GM23248 (cell line): ENCODE measurements around the gene UNC93B1. TPM values are rescaled to one million over a fixed set of nuclear protein-coding genes. Genes with fewer than 3 reads are reported as not detected.
A peak's percentile ranks its signal among the peaks of the same experiment; 100 is the strongest.

Experiments
- DNase-seq: peaks from one replicate; pipeline ENCODE4 v3.0.0-alpha.2; 2015
- H2AFZ ChIP-seq: fragments of 200-600 bp; sonication (generic); 2 replicates; pipeline ENCODE4 v1.6.1; 2016; ENCODE audit warnings: antibody characterized with exemption
- H3F3A ChIP-seq: fragments of 200-600 bp; sonication (generic); 2 replicates; pipeline ENCODE4 v1.6.1; 2016; ENCODE audit warnings: mild to moderate bottlenecking, antibody characterized with exemption, mixed run types; ENCODE audit not compliant: insufficient read depth
- H3K27ac ChIP-seq: fragments of 200-600 bp; sonication (generic); 2 replicates; pipeline ENCODE4 v1.5.1; 2016; ENCODE audit warnings: mild to moderate bottlenecking
- H3K27me3 ChIP-seq: fragments of 200-600 bp; sonication (generic); replicated peaks from 2 replicates; pipeline ENCODE4 v1.6.1; 2016; ENCODE audit warnings: mild to moderate bottlenecking; ENCODE audit not compliant: insufficient read depth
- H3K36me3 ChIP-seq: fragments of 200-600 bp; sonication (generic); 2 replicates; pipeline ENCODE4 v1.6.1; 2016; ENCODE audit warnings: low read depth, mild to moderate bottlenecking
- H3K4me1 ChIP-seq: fragments of 200-600 bp; sonication (generic); 2 replicates; pipeline ENCODE4 v1.6.1; 2016; ENCODE audit warnings: mild to moderate bottlenecking; ENCODE audit not compliant: insufficient read depth
- H3K4me2 ChIP-seq: fragments of 200-600 bp; sonication (generic); one replicate; pipeline ENCODE4 v1.6.1; 2016; ENCODE audit warnings: mild to moderate bottlenecking; ENCODE audit not compliant: unreplicated experiment
- H3K4me3 ChIP-seq: fragments of 200-600 bp; sonication (generic); 2 replicates; pipeline ENCODE4 v1.5.1; 2016; ENCODE audit warnings: mild to moderate bottlenecking
- H3K79me2 ChIP-seq: fragments of 200-600 bp; sonication (generic); 2 replicates; pipeline ENCODE4 v1.6.1; 2016; ENCODE audit warnings: mild to moderate bottlenecking; ENCODE audit not compliant: insufficient read depth
- H3K9ac ChIP-seq: fragments of 200-600 bp; sonication (generic); 2 replicates; pipeline ENCODE4 v1.6.1; 2016; ENCODE audit warnings: mild to moderate bottlenecking
- H3K9me2 ChIP-seq: fragments of 200-600 bp; sonication (generic); 2 replicates; pipeline ENCODE4 v1.6.1; 2016; ENCODE audit warnings: mixed run types, mild to moderate bottlenecking, moderate library complexity; ENCODE audit not compliant: insufficient read depth
- H3K9me3 ChIP-seq: fragments of 200-600 bp; sonication (generic); one replicate; pipeline ENCODE4 v1.6.1; 2017; ENCODE audit warnings: low read depth
- H4K20me1 ChIP-seq: fragments of 200-600 bp; sonication (generic); 2 replicates; pipeline ENCODE4 v1.6.0; 2016; ENCODE audit not compliant: insufficient read depth
- EZH2 ChIP-seq: fragments of 200-600 bp; sonication (generic); IDR thresholded peaks from 2 replicates; pipeline ENCODE4 v1.6.1; 2018; ENCODE audit warnings: antibody characterized with exemption, mild to moderate bottlenecking; ENCODE audit not compliant: insufficient read depth, poor library complexity, severe bottlenecking
- EZH2phosphoT487 ChIP-seq: fragments of 200-600 bp; sonication (generic); IDR thresholded peaks from 2 replicates; pipeline ENCODE4 v1.6.1; 2018; ENCODE audit warnings: antibody characterized with exemption, moderate library complexity, mild to moderate bottlenecking, low read depth; ENCODE audit not compliant: insufficient read depth
- WGBS, 2 experiments: methylation state at CpG; one replicate each; pipeline ENCODE4 v1.1.6; 2015 to 2017; ENCODE audit warnings: low lambda C conversion rate in 2 of 2, low coverage in 1 of 2; ENCODE audit errors: missing lambda C conversion rate in 2 of 2; 5-methylcytosine and 5-hydroxymethylcytosine counted together
- in situ Hi-C: fragments of 300-500 bp; cut with MboI; formaldehyde crosslinking; loops from 2 replicates; pipeline ENCODE4 v1.15.0; 2020
- polyA plus RNA-seq: library from polyadenylated mRNA; unstranded; fragments of >200 nt; fragmentation: Nextera tagmentation; extraction: Ambion mirVana; gene quantifications from 2 replicates; pipeline ENCODE4 v1.2.1, GENCODE V29; 2016
- total RNA-seq: library from RNA; depleted of rRNA; stranded (reverse); fragments of >200 nt; shearing (Covaris generic); gene quantifications from 2 replicates; pipeline ENCODE4 v1.2.3, GENCODE V29; 2014

Gene UNC93B1
- total and polyA plus RNA-seq, 2 experiments from 2014 or later = 20.9 to 41.1 TPM

DNA sequence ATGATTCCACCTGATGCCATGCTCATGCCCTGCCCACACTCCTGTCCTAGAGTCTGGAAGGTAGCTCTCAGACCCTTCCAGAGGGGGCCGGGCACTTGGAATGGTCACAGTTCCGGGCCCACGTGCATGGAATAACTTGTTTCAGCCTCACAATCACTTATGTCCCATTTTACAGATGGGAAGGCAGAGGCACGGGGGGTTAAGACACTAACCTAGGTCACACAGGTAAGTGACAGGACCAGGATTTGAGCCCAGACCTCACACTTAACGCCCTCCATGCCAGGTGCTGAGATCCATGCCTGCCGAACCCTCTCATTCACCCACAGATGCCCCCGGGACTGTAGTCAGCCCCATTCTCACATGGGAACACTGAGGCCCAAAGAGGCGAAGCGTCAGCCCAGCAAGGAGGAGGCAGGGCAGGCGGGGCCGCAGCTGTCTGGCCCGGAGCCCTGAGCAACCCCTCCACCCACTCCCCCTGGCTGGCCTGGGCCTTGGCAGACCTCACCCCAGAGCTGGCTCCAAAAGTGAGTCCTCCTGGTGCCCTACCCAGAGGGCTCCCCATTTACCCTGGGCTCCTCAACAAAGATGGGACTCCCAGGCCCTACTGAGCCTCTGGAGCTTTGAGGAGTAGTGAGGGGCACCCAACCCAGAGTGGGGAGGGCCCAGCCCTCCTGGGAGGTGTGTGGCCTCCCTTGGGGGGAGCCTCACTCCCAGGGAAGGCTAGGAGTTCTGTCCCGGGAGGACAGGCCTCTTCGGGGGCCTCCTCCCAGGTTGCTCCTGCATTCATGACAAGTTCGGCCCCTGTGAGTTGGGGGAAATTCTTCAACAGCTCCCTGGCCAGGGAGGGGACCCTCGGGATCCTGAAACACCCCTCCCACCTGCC lies 3.8 kb upstream of the UNC93B1 start:
- Histone ChIP-seq H3K9me3 (no peaks in the 10 kb centered on the region), H3K9ac (no peak overlapping the region), H3K4me2 (no peak overlapping the region), H3K9me2 (no peaks in the 10 kb centered on the region), H3K36me3 (no peaks in the 10 kb centered on the region), H3K27ac (no peak overlapping the region), H3K4me3 (no peak overlapping the region), H3K4me1 (peaks cover 26% of the 10 kb centered on the region), H3K27me3 (no peaks in the 10 kb centered on the region), H3F3A (peaks cover 15% of the 10 kb centered on the region), H3K79me2 (peaks cover 20% of the 10 kb centered on the region), H2AFZ (no peak overlapping the region), H4K20me1 (no peaks in the 10 kb centered on the region)
- 79 to 81% methylated on average over 15 to 16 of the region's 16 CpGs for WGBS, 2 experiments
- no peak for TF ChIP-seq EZH2phosphoT487
- TF ChIP-seq EZH2 = no peak
- no peak for DNase-seq
- in situ Hi-C loops = no loop called here

DNA sequence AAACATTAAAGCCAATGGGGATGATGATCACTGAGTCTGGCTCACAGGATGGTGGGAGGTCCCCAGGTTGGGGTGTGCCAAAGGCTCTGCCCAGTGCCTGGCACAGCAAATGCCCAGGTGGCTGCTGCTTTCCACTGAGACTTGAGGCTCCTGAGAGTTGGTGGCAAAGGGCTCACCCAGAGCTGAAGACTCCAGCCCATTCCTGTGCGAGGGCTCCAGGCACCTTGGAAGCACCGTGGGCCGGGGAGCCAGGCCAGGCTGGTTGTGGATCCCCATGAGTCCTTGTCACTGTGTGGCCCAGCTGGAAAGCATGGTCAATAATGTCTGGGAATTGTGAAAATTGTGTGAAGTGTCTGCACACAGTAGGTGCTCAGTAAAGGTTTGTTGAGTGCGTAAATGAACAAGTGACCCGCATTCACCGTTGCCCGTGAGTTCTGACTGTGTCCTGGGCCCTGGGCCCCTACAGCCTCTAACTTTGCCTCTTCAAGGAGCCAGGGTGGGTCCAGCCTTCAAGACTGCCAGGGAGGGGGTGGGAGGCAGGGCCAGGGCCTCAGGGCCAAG lies 2.8 kb upstream of the UNC93B1 start:
- Histone ChIP-seq H3K4me1 (peaks cover 16% of the 10 kb centered on the region), H4K20me1 (no peaks in the 10 kb centered on the region), H2AFZ (no peak overlapping the region), H3K4me3 (no peak overlapping the region), H3K4me2 (no peak overlapping the region), H3K27me3 (no peaks in the 10 kb centered on the region), H3K9me3 (no peaks in the 10 kb centered on the region), H3K9me2 (no peaks in the 10 kb centered on the region), H3K79me2 (peaks cover 9% of the 10 kb centered on the region), H3K27ac (no peak overlapping the region), H3F3A (peaks cover 15% of the 10 kb centered on the region), H3K9ac (no peak overlapping the region), H3K36me3 (no peaks in the 10 kb centered on the region)
- in situ Hi-C loops = no loop called here
- DNase-seq = no peak
- 89 to 95% methylated on average over 7 of the region's 7 CpGs for WGBS, 2 experiments
- TF ChIP-seq EZH2 = no peak

GRCh38 chr11:68004551-68005335 lies 846 bp upstream of the UNC93B1 start:
- WGBS, 2 experiments = 74 to 77% methylated on average over 14 of the region's 14 CpGs
- peak overlapping the region; percentile 64 for H3K4me2 ChIP-seq
- no peaks in the 10 kb centered on the region for H3K9me3 ChIP-seq
- H3K9ac ChIP-seq = peak overlapping the region; percentile 60
- H3K27ac ChIP-seq = no peak overlapping the region
- no peak for DNase-seq
- peaks cover 6% of the 10 kb centered on the region; the same call in 1 of the 2 replicates for H3K4me1 ChIP-seq
- H3K36me3 ChIP-seq = no peaks in the 10 kb centered on the region
- H3K9me2 ChIP-seq = no peaks in the 10 kb centered on the region
- peaks cover 7% of the 10 kb centered on the region for H3F3A ChIP-seq
- H2AFZ ChIP-seq = peak overlapping the region; percentile 69
- no peaks in the 10 kb centered on the region for H4K20me1 ChIP-seq
- in situ Hi-C loops = no loop called here
- peak overlapping the region; percentile 68; the same call in 1 of the 2 replicates for H3K4me3 ChIP-seq
- H3K27me3 ChIP-seq = no peaks in the 10 kb centered on the region
- no peak for TF ChIP-seq EZH2
- H3K79me2 ChIP-seq = no peaks in the 10 kb centered on the region
